CD4-positive, CD25-positive, alpha-beta regulatory T cell (primary cell): ENCODE data around the gene DNAH12. TPM values are rescaled to one million over a fixed set of nuclear protein-coding genes. Genes with fewer than 3 reads are reported as not detected.

Experiments
- ATAC-seq, 2 donors: fragments of 150-1000 bp; cut with Tn5 transposase; one replicate each; pipeline ENCODE4 v1.10.0; 2021; ENCODE audit warnings: low read depth in 2 of 2, moderate number of reproducible peaks in 2 of 2, moderate library complexity in 1 of 2
- DNase-seq, 3 donors: peaks; one replicate each; pipeline versions ENCODE4 v3.0.0 to v3.0.0-alpha.2; 2012 to 2022; ENCODE audit warnings: mixed read lengths in 1 of 3
- H3K27ac ChIP-seq: one replicate; pipeline ENCODE4 v1.7.0; 2013; ENCODE audit warnings: mild to moderate bottlenecking, low read length; ENCODE audit not compliant: insufficient read depth, poor library complexity, severe bottlenecking
- H3K27me3 ChIP-seq: one replicate; pipeline ENCODE4 v1.7.0; 2013; ENCODE audit warnings: low read length; ENCODE audit not compliant: control insufficient read depth, insufficient read depth
- H3K36me3 ChIP-seq: one replicate; pipeline ENCODE4 v1.7.0; 2013; ENCODE audit warnings: mild to moderate bottlenecking, low read length, moderate library complexity; ENCODE audit not compliant: control insufficient read depth, insufficient read depth
- H3K4me1 ChIP-seq: 2 replicates; pipeline ENCODE4 v1.7.0; 2013; ENCODE audit warnings: mild to moderate bottlenecking, low read length; ENCODE audit not compliant: insufficient read depth, control insufficient read depth, poor library complexity, severe bottlenecking
- H3K4me3 ChIP-seq: one replicate; pipeline ENCODE4 v1.7.0; 2013; ENCODE audit warnings: low read depth, mild to moderate bottlenecking, low read length, moderate library complexity
- H3K9me3 ChIP-seq, 2 experiments: 1 replicate in 1 of 2; 2 replicates in 1 of 2; pipeline ENCODE4 v1.7.0; 2013; ENCODE audit warnings: low read length in 2 of 2, mild to moderate bottlenecking in 1 of 2, moderate library complexity in 1 of 2; ENCODE audit not compliant: control insufficient read depth in 2 of 2
- H3K27ac Mint-ChIP-seq, 3 donors: one replicate each; pipeline ENCODE4 v1.8.0; 2020 to 2022; ENCODE audit warnings: mild to moderate bottlenecking in 3 of 3, mixed read lengths in 3 of 3, moderate library complexity in 2 of 3
- H3K27me3 Mint-ChIP-seq: one replicate; pipeline ENCODE4 v1.8.0; 2022; ENCODE audit warnings: mild to moderate bottlenecking, mixed read lengths
- H3K36me3 Mint-ChIP-seq: one replicate; pipeline ENCODE4 v1.8.0; 2020; ENCODE audit warnings: mixed read lengths
- H3K4me1 Mint-ChIP-seq, 4 donors: one replicate each; pipeline ENCODE4 v1.8.0; 2020 to 2022; ENCODE audit warnings: mixed read lengths in 4 of 4, mild to moderate bottlenecking in 1 of 4
- H3K4me3 Mint-ChIP-seq, 4 donors: one replicate each; pipeline ENCODE4 v1.8.0; 2020 to 2022; ENCODE audit warnings: mild to moderate bottlenecking in 4 of 4, mixed read lengths in 4 of 4, moderate library complexity in 3 of 4
- H3K9me3 Mint-ChIP-seq, 7 donors: one replicate each; pipeline ENCODE4 v1.8.0; 2020 to 2022; ENCODE audit warnings: mixed read lengths in 7 of 7, mild to moderate bottlenecking in 3 of 7, moderate library complexity in 2 of 7
- polyA plus RNA-seq, 4 donors: library from polyadenylated mRNA; unstranded; fragments of 300-500 nt; fragmentation: Illumina TruSeq; gene quantifications; one replicate each; pipeline ENCODE4 v1.2.3, GENCODE V29; 2021
- total RNA-seq: library from RNA; stranded (reverse); gene quantifications from one replicate; pipeline ENCODE4 v1.2.3, GENCODE V29; 2022

The DNAH12 gene
- total and polyA plus RNA-seq, 5 donors from 2014 or later: 0.22 TPM; not detected in 4

GRCh38 chr3:57577801-57578200 is 33.7 kb upstream of the DNAH12 start:
- DNase-seq: no peak
- H3K27ac Mint-ChIP-seq: peak overlapping the region; percentile 18 to 92 (median 78)
- H3K4me3 Mint-ChIP-seq: no peak overlapping the region
- H3K36me3 Mint-ChIP-seq: peaks cover 24% of the 10 kb centered on the region
- Histone ChIP-seq H3K9me3 (no peaks in the 10 kb centered on the region), H3K27ac (no peak overlapping the region), H3K36me3 (peaks cover 63% of the 10 kb centered on the region), H3K4me1 (no peaks in the 10 kb centered on the region), H3K4me3 (no peak overlapping the region), H3K27me3 (no peaks in the 10 kb centered on the region)
- no peak for ATAC-seq
- H3K4me1 Mint-ChIP-seq: peaks cover 17 to 25% (median 17%) of the 10 kb centered on the region in 4 donors
- no peaks in the 10 kb centered on the region for H3K9me3 Mint-ChIP-seq
- H3K27me3 Mint-ChIP-seq: no peaks in the 10 kb centered on the region

GRCh38 chr3:57575966-57576626 is 32.0 kb upstream of the DNAH12 start:
- Histone ChIP-seq H3K27me3 (no peaks in the 10 kb centered on the region), H3K4me3 (no peak overlapping the region), H3K36me3 (peaks cover 76% of the 10 kb centered on the region), H3K4me1 (no peaks in the 10 kb centered on the region), H3K9me3 (no peaks in the 10 kb centered on the region), H3K27ac (no peak overlapping the region)
- peak overlapping the region in 2 of 3 donors; percentile 9 to 31 for H3K27ac Mint-ChIP-seq
- DNase-seq (no peak), ATAC-seq (no peak)
- no peaks in the 10 kb centered on the region for H3K9me3 Mint-ChIP-seq
- no peaks in the 10 kb centered on the region for H3K27me3 Mint-ChIP-seq
- H3K4me1 Mint-ChIP-seq: peaks cover 16 to 34% (median 19%) of the 10 kb centered on the region in 4 donors
- no peak overlapping the region for H3K4me3 Mint-ChIP-seq
- peaks cover 30% of the 10 kb centered on the region for H3K36me3 Mint-ChIP-seq

- Histone ChIP-seq H3K27me3 (no peaks in the 10 kb centered on the region), H3K4me3 (no peak overlapping the region), H3K27ac (no peak overlapping the region), H3K36me3 (peaks cover 68% of the 10 kb centered on the region), H3K4me1 (no peaks in the 10 kb centered on the region), H3K9me3 (no peaks in the 10 kb centered on the region)
- Mint-ChIP-seq H3K4me1 (peaks cover 14 to 24% (median 19%) of the 10 kb centered on the region in 4 donors), H3K9me3 (no peaks in the 10 kb centered on the region), H3K36me3 (peaks cover 30% of the 10 kb centered on the region), H3K27me3 (no peaks in the 10 kb centered on the region), H3K4me3 (no peak overlapping the region), H3K27ac (no peak overlapping the region)
- DNase-seq (no peak), ATAC-seq (no peak)
Measured at GRCh38 chr3:57572096-57572495, 28.0 kb upstream of the DNAH12 start.

GRCh38 chr3:57570878-57571277 is 26.7 kb upstream of the DNAH12 start:
- H3K4me1 Mint-ChIP-seq: peaks cover 10 to 18% (median 12%) of the 10 kb centered on the region in 4 donors
- no peaks in the 10 kb centered on the region for H3K27me3 Mint-ChIP-seq
- no peak overlapping the region for H3K4me3 Mint-ChIP-seq
- Histone ChIP-seq H3K27ac (no peak overlapping the region), H3K4me3 (no peak overlapping the region), H3K4me1 (no peaks in the 10 kb centered on the region), H3K36me3 (peaks cover 65% of the 10 kb centered on the region), H3K27me3 (no peaks in the 10 kb centered on the region), H3K9me3 (no peaks in the 10 kb centered on the region)
- H3K27ac Mint-ChIP-seq: peak overlapping the region in 1 of 3 donors; percentile 7
- ATAC-seq: no peak
- H3K9me3 Mint-ChIP-seq: no peaks in the 10 kb centered on the region
- H3K36me3 Mint-ChIP-seq: peaks cover 28% of the 10 kb centered on the region
- DNase-seq: no peak

GRCh38 chr3:57569859-57570450 is 25.8 kb upstream of the DNAH12 start:
- no peaks in the 10 kb centered on the region for H3K27me3 Mint-ChIP-seq
- no peak overlapping the region for H3K4me3 Mint-ChIP-seq
- Histone ChIP-seq H3K4me3 (no peak overlapping the region), H3K27me3 (no peaks in the 10 kb centered on the region), H3K36me3 (peaks cover 59% of the 10 kb centered on the region), H3K9me3 (no peaks in the 10 kb centered on the region), H3K27ac (no peak overlapping the region), H3K4me1 (no peaks in the 10 kb centered on the region)
- no peak for ATAC-seq
- H3K4me1 Mint-ChIP-seq: peaks cover 6 to 14% (median 10%) of the 10 kb centered on the region in 4 donors
- peak overlapping the region in 1 of 3 donors; percentile 49 for H3K27ac Mint-ChIP-seq
- no peak for DNase-seq
- no peaks in the 10 kb centered on the region for H3K9me3 Mint-ChIP-seq
- peaks cover 20% of the 10 kb centered on the region for H3K36me3 Mint-ChIP-seq

GRCh38 chr3:57559526-57559925 is 15.4 kb upstream of the DNAH12 start:
- ATAC-seq (no peak), DNase-seq (no peak)
- H3K4me1 ChIP-seq: peaks cover 43% of the 10 kb centered on the region
- peaks cover 24% of the 10 kb centered on the region for H3K36me3 Mint-ChIP-seq
- H3K4me3 ChIP-seq: peak overlapping the region; percentile 51
- no peak overlapping the region for H3K27ac Mint-ChIP-seq
- no peak overlapping the region for H3K27ac ChIP-seq
- H3K4me3 Mint-ChIP-seq: peak overlapping the region; percentile 50 to 91 (median 76)
- H3K27me3 ChIP-seq: no peaks in the 10 kb centered on the region
- H3K9me3 ChIP-seq: no peaks in the 10 kb centered on the region
- peaks cover 0 to 2% (median 0%) of the 10 kb centered on the region in 7 donors for H3K9me3 Mint-ChIP-seq
- no peaks in the 10 kb centered on the region for H3K27me3 Mint-ChIP-seq
- peaks cover 22% of the 10 kb centered on the region for H3K36me3 ChIP-seq
- H3K4me1 Mint-ChIP-seq: peaks cover 25 to 63% (median 44%) of the 10 kb centered on the region in 4 donors

- Mint-ChIP-seq H3K4me1 (peaks cover 23 to 61% (median 38%) of the 10 kb centered on the region in 4 donors), H3K36me3 (peaks cover 16% of the 10 kb centered on the region), H3K4me3 (peak overlapping the region; percentile 91 to 99 (median 96)), H3K27me3 (no peaks in the 10 kb centered on the region), H3K9me3 (peaks cover 0 to 2% (median 0%) of the 10 kb centered on the region in 7 donors), H3K27ac (peak overlapping the region; percentile 98 to 100 (median 99))
- Histone ChIP-seq H3K4me1 (peaks cover 43% of the 10 kb centered on the region), H3K9me3 (no peaks in the 10 kb centered on the region), H3K4me3 (peak overlapping the region; percentile 79), H3K36me3 (peaks cover 6% of the 10 kb centered on the region), H3K27me3 (no peaks in the 10 kb centered on the region), H3K27ac (peak overlapping the region; percentile 94)
- DNase-seq (peak; percentile 2 to 78 (median 43)), ATAC-seq (peak; percentile 51 to 53)
Measured at GRCh38 chr3:57557085-57557537, 13.0 kb upstream of the DNAH12 start.
